LNCAP (cell line): Measurements from ENCODE around the gene FBXL16.

ENCODE experiments used
- TF ChIP-seq, protein P1 (sequence below): fragments of 450-650 bp; IDR thresholded peaks from 2 replicates; pipeline ENCODE4 v1.5.1; 2017; ENCODE audit warnings: mild to moderate bottlenecking

The FBXL16 gene

DNA sequence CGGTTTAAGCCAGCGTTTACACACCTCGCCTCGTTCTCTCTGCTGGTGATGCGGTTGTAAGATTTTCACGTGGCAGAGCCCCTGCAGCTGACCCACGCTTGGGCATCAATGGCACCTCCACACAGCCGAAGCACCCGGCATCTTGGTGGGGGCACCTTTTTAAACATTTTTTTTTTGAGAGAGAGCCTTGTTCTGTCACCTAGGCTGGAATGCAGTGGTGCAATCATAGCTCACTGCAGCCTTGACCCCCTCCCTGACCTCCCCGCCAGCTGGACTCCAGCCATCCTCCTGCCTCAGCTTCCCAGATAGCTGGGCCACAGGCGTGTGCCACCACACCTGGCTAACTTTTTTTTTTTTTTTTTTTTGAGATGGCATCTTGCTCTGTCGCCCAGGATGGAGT is 51.6 kb downstream of the FBXL16 start:
- TF ChIP-seq, protein P1, sequence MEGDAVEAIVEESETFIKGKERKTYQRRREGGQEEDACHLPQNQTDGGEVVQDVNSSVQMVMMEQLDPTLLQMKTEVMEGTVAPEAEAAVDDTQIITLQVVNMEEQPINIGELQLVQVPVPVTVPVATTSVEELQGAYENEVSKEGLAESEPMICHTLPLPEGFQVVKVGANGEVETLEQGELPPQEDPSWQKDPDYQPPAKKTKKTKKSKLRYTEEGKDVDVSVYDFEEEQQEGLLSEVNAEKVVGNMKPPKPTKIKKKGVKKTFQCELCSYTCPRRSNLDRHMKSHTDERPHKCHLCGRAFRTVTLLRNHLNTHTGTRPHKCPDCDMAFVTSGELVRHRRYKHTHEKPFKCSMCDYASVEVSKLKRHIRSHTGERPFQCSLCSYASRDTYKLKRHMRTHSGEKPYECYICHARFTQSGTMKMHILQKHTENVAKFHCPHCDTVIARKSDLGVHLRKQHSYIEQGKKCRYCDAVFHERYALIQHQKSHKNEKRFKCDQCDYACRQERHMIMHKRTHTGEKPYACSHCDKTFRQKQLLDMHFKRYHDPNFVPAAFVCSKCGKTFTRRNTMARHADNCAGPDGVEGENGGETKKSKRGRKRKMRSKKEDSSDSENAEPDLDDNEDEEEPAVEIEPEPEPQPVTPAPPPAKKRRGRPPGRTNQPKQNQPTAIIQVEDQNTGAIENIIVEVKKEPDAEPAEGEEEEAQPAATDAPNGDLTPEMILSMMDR: no peak

DNA sequence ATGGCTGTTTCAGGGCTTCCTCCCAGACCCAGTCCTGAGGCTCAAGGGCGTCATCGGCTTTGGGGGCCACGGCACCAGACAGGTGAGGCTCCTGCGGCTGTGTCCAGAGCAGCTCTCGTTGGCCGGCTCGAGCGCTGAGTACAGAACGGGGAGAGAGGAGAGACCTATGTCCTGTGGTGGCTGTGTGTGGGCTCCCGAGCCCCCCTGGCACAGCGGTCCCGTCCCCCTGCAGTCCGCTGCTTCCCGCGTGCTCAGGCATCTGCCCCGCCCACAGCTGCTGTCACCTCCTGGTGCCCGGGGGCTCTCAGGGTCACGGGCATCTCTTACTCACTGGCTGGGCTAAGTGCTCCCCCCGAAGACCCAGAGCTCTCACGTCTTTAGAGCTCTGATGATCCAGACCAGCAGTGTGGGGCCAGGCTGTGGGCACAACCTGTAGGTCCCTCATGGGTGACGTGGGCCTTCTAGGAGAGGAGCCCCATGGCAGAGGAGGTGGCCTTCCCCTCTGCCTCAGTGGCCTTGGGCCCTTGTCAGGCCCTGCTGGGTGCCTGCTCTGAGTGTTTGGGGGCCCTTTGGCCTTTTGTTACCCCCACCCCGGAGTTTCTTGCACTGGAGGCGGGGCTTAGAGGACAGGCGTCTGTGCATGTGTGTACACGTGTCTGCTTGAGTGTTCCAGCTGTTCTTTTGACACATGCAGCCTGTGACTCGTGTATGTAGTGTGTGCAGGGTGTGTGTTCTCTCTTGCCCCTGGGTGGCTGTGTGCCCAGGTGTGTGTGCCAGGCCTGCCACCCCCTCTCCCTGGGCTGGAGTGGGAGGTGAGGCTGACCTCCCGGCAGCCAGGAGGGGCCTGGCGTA is 52.9 kb downstream of the FBXL16 start:
- TF ChIP-seq, protein P1: no peak

DNA sequence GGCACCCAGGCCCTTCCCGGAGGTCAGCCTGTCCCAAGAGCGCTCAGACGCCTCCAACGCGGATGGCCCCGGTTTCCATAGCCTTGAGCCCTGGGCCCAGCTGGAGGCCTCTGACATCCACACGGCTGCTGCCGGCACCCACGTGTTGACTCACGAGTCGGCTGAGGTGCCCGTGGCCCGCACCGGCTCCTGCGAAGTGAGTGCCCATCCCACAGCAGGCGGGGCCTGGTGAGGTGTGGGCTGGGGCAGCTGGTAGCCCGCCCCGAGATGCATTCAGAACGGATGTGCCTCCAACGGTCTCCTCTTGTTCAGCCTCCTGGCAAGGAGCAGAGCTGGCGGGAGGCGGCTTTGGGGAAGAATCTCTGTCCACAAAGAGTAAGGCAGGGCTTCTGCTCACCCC is 53.8 kb downstream of the FBXL16 start:
- TF ChIP-seq, protein P1: no peak

DNA sequence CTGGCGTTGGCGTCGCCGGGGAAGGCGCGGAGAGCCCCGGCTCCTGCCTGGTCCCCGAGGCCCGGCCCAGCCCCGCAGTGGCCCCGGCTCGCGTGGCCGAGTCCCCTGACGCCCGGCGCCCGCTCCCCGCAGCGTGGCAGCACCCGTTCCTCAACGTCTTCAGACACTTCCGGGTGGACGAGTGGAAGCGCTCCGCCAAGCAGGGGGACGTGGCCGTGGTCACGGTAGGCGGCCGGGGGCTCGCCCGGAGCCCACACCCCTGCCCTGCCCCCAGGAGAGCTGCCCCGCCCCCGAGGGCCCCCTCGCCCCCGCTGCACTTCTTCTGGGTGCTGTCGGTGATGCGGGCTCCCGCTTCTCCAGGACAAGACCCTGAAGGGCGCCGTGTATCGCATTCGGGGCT is 56.0 kb downstream of the FBXL16 start:
- TF ChIP-seq, protein P1: no peak

DNA sequence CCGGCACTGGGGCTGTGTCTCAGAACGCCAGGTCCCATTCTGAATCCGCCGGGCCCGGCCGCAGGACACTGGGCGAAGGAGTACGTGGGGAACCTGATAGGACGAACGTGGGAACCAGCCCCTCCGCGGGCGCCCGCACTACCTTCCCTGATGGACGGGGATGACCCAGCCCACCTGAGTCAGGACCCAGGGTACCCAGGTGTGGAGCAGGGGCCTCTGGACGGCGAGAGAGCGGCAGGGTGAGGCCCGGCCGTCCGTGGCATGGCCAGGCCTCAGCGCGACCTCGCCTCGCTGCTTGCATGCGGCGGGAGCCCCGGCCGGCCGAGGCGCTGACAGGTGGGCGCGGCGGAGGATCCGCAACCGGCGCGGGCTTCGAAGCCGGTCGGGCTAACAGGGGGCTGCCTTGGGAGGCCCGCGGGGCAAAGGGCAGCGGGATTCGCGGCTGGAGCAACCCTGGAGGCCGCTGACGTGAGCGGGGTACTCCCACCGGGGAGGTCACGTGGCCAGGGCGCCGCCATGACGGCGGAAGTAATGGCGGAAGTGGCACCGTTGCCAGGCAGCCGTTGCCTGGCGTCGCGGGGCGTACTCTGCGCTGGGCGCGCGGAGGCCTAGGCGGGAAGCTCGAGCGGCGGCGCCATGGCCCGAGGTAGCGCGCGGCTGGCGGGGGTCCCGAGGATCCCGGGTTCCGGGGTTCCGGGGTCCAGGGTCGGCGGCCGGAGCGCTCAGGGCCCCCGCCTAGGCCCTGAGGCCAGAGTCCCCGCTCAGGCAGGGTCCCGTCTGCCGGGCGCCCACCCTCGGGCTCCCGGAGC is 56.6 kb downstream of the FBXL16 start, which contains the start of gene WDR90:
Gene WDR90 (plus strand): TSS at position 585 of the 809 bp plus-strand sequence. CDS start 52 bp downstream, at position 637.
- TF ChIP-seq, protein P1: no peak

DNA sequence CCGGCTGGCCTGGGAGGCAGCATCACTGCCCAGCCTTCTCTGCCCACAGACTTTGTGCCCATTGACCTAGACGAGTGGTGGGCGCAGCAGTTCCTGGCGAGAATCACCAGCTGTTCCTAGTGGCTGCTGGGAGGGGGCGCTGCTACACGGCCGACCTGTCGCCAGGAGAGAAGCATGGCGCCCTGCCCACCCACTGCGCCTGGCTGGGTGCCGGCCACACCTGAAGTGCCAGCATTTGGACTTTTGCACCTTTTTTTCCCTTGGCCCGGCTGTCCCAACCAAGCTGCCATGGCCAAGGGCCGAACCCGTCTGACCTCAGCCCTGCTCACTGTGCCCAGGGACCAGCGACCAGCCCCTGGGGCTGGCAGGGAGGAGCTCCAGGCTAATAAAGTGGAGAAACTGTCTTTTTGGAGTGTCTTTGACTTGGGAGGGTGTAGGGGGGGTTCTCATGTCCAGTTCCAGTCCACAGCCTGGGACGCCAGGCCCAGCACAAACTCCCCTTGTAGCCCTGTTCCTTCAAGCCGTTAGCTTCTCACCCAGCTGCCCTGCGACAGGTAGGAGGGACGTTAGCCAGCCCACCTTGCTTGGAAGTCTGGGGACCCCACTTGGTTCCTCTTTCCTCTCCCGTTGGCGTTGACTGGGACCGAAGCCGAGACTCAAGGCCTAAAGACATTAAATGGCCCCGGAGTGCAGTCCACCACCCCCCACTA is 57.4 kb downstream of the FBXL16 start:
- TF ChIP-seq, protein P1: peak; percentile 86
